HFF-Myc (cell line): ENCODE measurements around the gene TSSC4.

Source experiments
- DNase-seq: peaks from one replicate; pipeline ENCODE4 v3.0.0-alpha.2; 2011; ENCODE audit warnings: low read depth; ENCODE audit errors: extremely low read depth
- H3K4me3 ChIP-seq: replicated peaks from 2 replicates; pipeline ENCODE4 v1.5.1; 2011; ENCODE audit warnings: low read depth, mild to moderate bottlenecking, control low read depth, low read length
- TF ChIP-seq, protein P1 (sequence below): IDR thresholded peaks from 2 replicates; pipeline ENCODE4 v1.5.1; 2012; ENCODE audit warnings: mild to moderate bottlenecking, low read depth, low read length, control low read depth; ENCODE audit errors: missing control alignments

Gene TSSC4

DNA sequence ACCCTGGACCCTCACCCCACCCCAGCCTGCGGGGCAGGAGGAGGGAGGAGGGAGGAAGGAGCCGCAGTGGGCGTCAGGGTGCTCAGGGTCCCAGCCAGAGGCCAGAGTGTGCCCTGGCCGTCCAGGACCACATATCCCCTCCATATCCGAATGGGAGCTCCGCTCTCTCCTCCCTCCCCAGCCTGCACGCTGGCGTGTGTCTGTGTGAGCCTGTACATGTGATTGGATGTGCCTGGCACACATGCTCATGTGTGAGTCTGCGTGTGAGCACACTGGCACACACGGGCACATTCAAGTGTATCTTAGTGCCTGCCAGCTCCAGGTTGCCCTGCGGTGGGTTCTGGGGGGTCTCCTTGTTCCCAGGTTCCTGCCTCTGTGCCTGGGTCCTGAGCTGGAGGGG lies 8.1 kb downstream of the TSSC4 start:
- no peak for DNase-seq
- TF ChIP-seq, protein P1, sequence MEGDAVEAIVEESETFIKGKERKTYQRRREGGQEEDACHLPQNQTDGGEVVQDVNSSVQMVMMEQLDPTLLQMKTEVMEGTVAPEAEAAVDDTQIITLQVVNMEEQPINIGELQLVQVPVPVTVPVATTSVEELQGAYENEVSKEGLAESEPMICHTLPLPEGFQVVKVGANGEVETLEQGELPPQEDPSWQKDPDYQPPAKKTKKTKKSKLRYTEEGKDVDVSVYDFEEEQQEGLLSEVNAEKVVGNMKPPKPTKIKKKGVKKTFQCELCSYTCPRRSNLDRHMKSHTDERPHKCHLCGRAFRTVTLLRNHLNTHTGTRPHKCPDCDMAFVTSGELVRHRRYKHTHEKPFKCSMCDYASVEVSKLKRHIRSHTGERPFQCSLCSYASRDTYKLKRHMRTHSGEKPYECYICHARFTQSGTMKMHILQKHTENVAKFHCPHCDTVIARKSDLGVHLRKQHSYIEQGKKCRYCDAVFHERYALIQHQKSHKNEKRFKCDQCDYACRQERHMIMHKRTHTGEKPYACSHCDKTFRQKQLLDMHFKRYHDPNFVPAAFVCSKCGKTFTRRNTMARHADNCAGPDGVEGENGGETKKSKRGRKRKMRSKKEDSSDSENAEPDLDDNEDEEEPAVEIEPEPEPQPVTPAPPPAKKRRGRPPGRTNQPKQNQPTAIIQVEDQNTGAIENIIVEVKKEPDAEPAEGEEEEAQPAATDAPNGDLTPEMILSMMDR, result no peak
- H3K4me3 ChIP-seq, result no peak overlapping the region

DNA sequence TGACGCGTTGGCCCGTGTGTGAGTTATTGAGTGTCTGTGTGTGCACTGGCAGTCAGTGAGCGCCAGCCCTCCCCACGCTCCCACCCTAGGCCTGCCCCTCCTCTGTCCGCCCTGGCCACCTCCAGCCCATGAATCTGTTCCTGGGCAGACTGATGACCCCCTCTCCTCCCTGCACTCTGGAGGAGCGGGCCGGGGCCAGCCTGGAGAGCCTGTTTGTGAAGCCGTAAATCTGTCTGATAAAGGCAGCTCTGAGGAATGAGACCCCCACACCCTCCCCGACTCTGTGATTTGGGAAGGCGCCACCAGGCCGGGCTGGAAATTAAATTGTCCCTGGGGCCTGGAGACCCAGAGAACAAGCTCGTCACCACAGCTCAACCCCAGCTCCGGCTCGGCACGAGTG lies 8.6 kb downstream of the TSSC4 start:
- DNase-seq, result no peak
- H3K4me3 ChIP-seq, result no peak overlapping the region
- TF ChIP-seq, protein P1, result no peak

- H3K4me3 ChIP-seq, result no peak overlapping the region
- TF ChIP-seq, protein P1, result no peak
- DNase-seq, result no peak
Measured at GRCh38 chr11:2409611-2410468, 9.3 kb downstream of the TSSC4 start.

DNA sequence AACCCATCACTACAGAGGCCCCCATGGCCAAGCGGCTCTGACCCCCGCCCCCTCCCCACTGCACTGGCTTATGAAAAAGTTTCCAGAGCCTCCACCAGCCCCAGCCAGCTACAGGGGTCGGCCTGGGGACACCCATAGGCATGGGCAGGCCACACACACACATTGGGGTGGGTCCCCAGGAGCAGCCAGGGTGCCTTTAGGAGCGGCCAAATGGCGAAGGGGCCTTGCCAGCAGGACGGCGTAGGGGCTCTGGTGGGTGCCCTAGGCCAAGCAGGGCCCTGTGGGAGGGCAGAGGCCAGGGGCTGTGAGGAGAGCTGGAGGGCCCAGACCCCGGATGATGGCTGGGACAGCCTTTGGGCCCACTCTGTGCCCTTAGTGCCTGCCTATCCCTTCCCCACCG lies 10.1 kb downstream of the TSSC4 start:
- no peak overlapping the region for H3K4me3 ChIP-seq
- DNase-seq, result no peak
- TF ChIP-seq, protein P1, result no peak

GRCh38 chr11:2411446-2412305 lies 11.1 kb downstream of the TSSC4 start:
- TF ChIP-seq, protein P1, result no peak
- no peak for DNase-seq
- no peak overlapping the region for H3K4me3 ChIP-seq

- TF ChIP-seq, protein P1, result no peak
- no peak overlapping the region for H3K4me3 ChIP-seq
- DNase-seq, result no peak
Measured at GRCh38 chr11:2412323-2412722, 11.8 kb downstream of the TSSC4 start.
